Astrocyte (in vitro differentiated cells and primary cell): ENCODE measurements around the gene RLN3.

Experiments used
- CTCF ChIP-seq: IDR thresholded peaks from 2 replicates; pipeline ENCODE4 v1.5.1; 2011; ENCODE audit warnings: low read depth, mild to moderate bottlenecking, inconsistent platforms, low read length, moderate library complexity; ENCODE audit not compliant: insufficient read depth
- EZH2 ChIP-seq: IDR thresholded peaks from 2 replicates; pipeline ENCODE4 v1.6.1; 2012; ENCODE audit warnings: mild to moderate bottlenecking, low read length, inconsistent platforms; ENCODE audit not compliant: insufficient read depth

GRCh38 chr19:14022469-14022868 lies 5.5 kb upstream of the RLN3 start:
- no peak for TF ChIP-seq CTCF
- no peak for TF ChIP-seq EZH2
